Renal cortex interstitium (tissue), 15 donors: ENCODE data around the gene KIAA0825. TPM values are rescaled to one million over a fixed set of nuclear protein-coding genes. Genes with fewer than 3 reads are reported as not detected.

ENCODE experiments used
- DNase-seq, 11 donors: peaks; one replicate each; pipeline ENCODE4 v3.0.0-alpha.2; 2013; ENCODE audit warnings: low read depth in 9 of 11, low spot score in 4 of 11; ENCODE audit errors: extremely low read depth in 1 of 11
- long read RNA-seq, 16 experiments: transcript quantifications; one replicate each; lab custom pipeline, GENCODE V29; 2026
- polyA plus RNA-seq, 3 donors: library from polyadenylated mRNA; unstranded; fragments of 120-200 nt; gene quantifications; one replicate each; pipeline ENCODE4 v1.2.1, GENCODE V29; 2013; ENCODE audit not compliant: insufficient read length in 3 of 3

Gene KIAA0825
- 1 to 10 TPM; 4.1 to 5.0 (median 4.6) TPM for polyA plus RNA-seq
- long read RNA-seq, donor 1, partial matches to known transcripts, result 0 of 1 reads
- long read RNA-seq, donor 1, other reads (novel, unspliced or antisense), result 0 of 1 reads
- long read RNA-seq, donor 2, partial matches to known transcripts, result 0 of 1 reads
- long read RNA-seq, donor 2, other reads (novel, unspliced or antisense), result 0 of 1 reads
- long read RNA-seq, donor 3, partial matches to known transcripts, result 29 of 31 reads
- long read RNA-seq, donor 3, other reads (novel, unspliced or antisense), result 0 of 31 reads
- long read RNA-seq, donor 4, result 0 reads
- long read RNA-seq, donor 5, result 0 reads
- long read RNA-seq, donor 6, partial matches to known transcripts, result 0 of 1 reads
- long read RNA-seq, donor 6, other reads (novel, unspliced or antisense), result 0 of 1 reads
- long read RNA-seq, donor 7, result 0 reads
- long read RNA-seq, donor 8, result 0 reads
- long read RNA-seq, donor 9, result 0 reads
- long read RNA-seq, donor 10, result 0 reads
- long read RNA-seq, donor 11, result 0 reads
- long read RNA-seq, donor 12, partial matches to known transcripts, result 0 of 1 reads
- long read RNA-seq, donor 12, other reads (novel, unspliced or antisense), result 0 of 1 reads
- long read RNA-seq, donor 13, result 0 reads
- long read RNA-seq, donor 14, result 0 reads
- long read RNA-seq, donor 15, result 0 reads
- long read RNA-seq, donor 16, partial matches to known transcripts, result 18 of 35 reads
- long read RNA-seq, donor 16, other reads (novel, unspliced or antisense), result 14 of 35 reads

GRCh38 chr5:94618493-94619328 lies at the start of gene KIAA0825, which contains the start of gene SLF1:
KIAA0825 (minus strand) TSS chr5:94618604; CDS start chr5:94537126, 81,478 bp downstream.
SLF1 (plus strand) TSS chr5:94618669; CDS start chr5:94628811, 10,142 bp downstream.
- peak; percentile 78 to 92 (median 87) for DNase-seq

- no peak for DNase-seq
Measured at GRCh38 chr5:94667937-94668336, 49.5 kb upstream of the KIAA0825 start.

GRCh38 chr5:94661086-94661485 lies 42.7 kb upstream of the KIAA0825 start:
- no peak for DNase-seq

- no peak for DNase-seq
Measured at GRCh38 chr5:94660506-94660905, 42.1 kb upstream of the KIAA0825 start.

- no peak for DNase-seq
Measured at GRCh38 chr5:94658272-94658671, 39.9 kb upstream of the KIAA0825 start.

- no peak for DNase-seq
Measured at GRCh38 chr5:94649874-94650273, 31.5 kb upstream of the KIAA0825 start.

GRCh38 chr5:94646758-94647157 lies 28.4 kb upstream of the KIAA0825 start:
- DNase-seq, result no peak

GRCh38 chr5:94645053-94645452 lies 26.6 kb upstream of the KIAA0825 start:
- no peak for DNase-seq

- DNase-seq, result no peak
Measured at GRCh38 chr5:94640176-94640575, 21.8 kb upstream of the KIAA0825 start.

- DNase-seq, result no peak
Measured at GRCh38 chr5:94632024-94632423, 13.6 kb upstream of the KIAA0825 start.

GRCh38 chr5:94627191-94627590 lies 8.8 kb upstream of the KIAA0825 start:
- DNase-seq, result no peak

GRCh38 chr5:94623877-94624276 lies 5.5 kb upstream of the KIAA0825 start:
- DNase-seq, result no peak

- no peak for DNase-seq
Measured at GRCh38 chr5:94623011-94623410, 4.6 kb upstream of the KIAA0825 start.

GRCh38 chr5:94621763-94622162 lies 3.4 kb upstream of the KIAA0825 start:
- DNase-seq, result no peak

- DNase-seq, result no peak
Measured at GRCh38 chr5:94620256-94620655, 1.9 kb upstream of the KIAA0825 start.

- DNase-seq, result peak in 9 of 11 donors; percentile 6 to 63 (median 31)
Measured at GRCh38 chr5:94618029-94618492, 343 bp downstream of the KIAA0825 start.

- DNase-seq, result no peak
Measured at GRCh38 chr5:94615862-94616261, 2.5 kb downstream of the KIAA0825 start.

- no peak for DNase-seq
Measured at GRCh38 chr5:94614156-94614805, 4.1 kb downstream of the KIAA0825 start.

GRCh38 chr5:94613583-94613982 lies 4.8 kb downstream of the KIAA0825 start:
- DNase-seq, result no peak
